SJSA1 (cell line): Measurements from ENCODE around the gene TRIM60. TPM values are rescaled to one million over a fixed set of nuclear protein-coding genes. Genes with fewer than 3 reads are reported as not detected.
A peak's percentile ranks its signal among the peaks of the same experiment; 100 is the strongest.
"Not testable (repeated sequence)": the region's sequence is repeated elsewhere in the genome, so short reads cannot be mapped to it uniquely, and the experiment has no call there.

Experiments used
- DNase-seq, 2 experiments: peaks; one replicate each; pipeline ENCODE4 v3.0.0-alpha.2; 2015 to 2020; ENCODE audit warnings: low spot score in 2 of 2, low read depth in 1 of 2
- H3K27ac ChIP-seq: fragments of 250-450 bp; sonication (Bioruptor Pico); 2 replicates; pipeline ENCODE4 v1.5.1; 2020; ENCODE audit warnings: mild to moderate bottlenecking, moderate library complexity
- H3K27me3 ChIP-seq: fragments of 250-450 bp; sonication (Bioruptor Pico); replicated peaks from 2 replicates; pipeline ENCODE4 v1.5.1; 2020; ENCODE audit warnings: mild to moderate bottlenecking, moderate library complexity
- H3K36me3 ChIP-seq: fragments of 250-450 bp; sonication (Bioruptor Pico); 2 replicates; pipeline ENCODE4 v1.5.1; 2020; ENCODE audit warnings: mild to moderate bottlenecking
- H3K4me1 ChIP-seq: fragments of 250-450 bp; sonication (Bioruptor Pico); replicated peaks from 2 replicates; pipeline ENCODE4 v1.6.1; 2021; ENCODE audit warnings: mild to moderate bottlenecking
- H3K4me3 ChIP-seq: fragments of 250-450 bp; sonication (Bioruptor Pico); 2 replicates; pipeline ENCODE4 v1.5.1; 2020; ENCODE audit warnings: mild to moderate bottlenecking
- H3K9me3 ChIP-seq: fragments of 250-450 bp; sonication (Bioruptor Pico); replicated peaks from 2 replicates; pipeline ENCODE4 v1.5.1; 2020; ENCODE audit warnings: mild to moderate bottlenecking
- total RNA-seq: library from RNA; depleted of rRNA; stranded (reverse); fragments of >200 nt; shearing (Covaris generic); gene quantifications from 2 replicates; pipeline ENCODE4 v1.2.3, GENCODE V29; 2014

Gene TRIM60
- total RNA-seq, 1 experiment from 2014 or later: not detected

DNA sequence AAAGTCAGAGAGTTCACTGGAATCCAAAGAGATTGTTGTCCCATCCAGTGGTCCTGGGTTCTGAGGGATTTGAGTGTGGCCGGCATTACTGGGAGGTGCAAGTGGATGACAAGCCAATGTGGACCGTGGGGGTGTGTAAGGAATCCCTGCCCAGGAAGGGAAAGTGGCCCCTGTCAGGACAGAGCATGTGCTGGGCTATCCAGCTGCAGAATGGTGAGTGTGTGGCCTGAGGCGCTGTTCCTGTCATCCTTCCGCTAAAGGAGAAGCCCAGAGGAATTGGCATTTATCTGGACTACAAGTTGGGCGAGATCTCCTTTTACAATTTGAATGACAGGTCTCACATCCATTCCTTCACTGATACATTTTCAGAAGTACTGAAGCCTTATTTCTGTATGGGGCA is 20.4 kb upstream of the TRIM60 start:
- no peak for DNase-seq
- no peak overlapping the region for H3K27ac ChIP-seq
- H3K4me3 ChIP-seq: no peak overlapping the region
- peaks cover 4% of the 10 kb centered on the region; the same call in 1 of the 2 replicates for H3K27me3 ChIP-seq
- no peaks in the 10 kb centered on the region for H3K9me3 ChIP-seq
- no peaks in the 10 kb centered on the region for H3K4me1 ChIP-seq
- no peaks in the 10 kb centered on the region for H3K36me3 ChIP-seq

DNA sequence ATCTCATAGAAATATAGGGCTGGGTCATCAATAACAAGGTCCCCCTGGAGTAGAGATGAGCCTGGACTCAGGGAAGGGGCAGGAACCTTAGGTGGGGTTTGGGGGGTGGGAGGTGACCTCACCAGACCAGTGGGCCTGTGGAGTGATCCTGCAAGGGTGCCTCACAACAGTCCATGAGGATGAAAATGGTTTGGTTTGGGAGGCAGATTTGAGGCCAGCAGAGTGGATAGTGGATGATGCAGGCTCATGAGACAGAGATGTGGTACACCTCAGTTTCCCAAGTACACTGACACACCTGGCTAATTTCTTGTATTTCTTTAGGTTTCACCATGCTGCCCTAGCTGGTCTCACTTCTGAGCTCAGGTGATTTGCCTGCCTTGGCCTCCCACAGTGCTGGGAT is 18.1 kb upstream of the TRIM60 start:
- no peaks in the 10 kb centered on the region for H3K36me3 ChIP-seq
- H3K27me3 ChIP-seq: peaks cover 4% of the 10 kb centered on the region; the same call in 1 of the 2 replicates
- no peaks in the 10 kb centered on the region for H3K4me1 ChIP-seq
- H3K9me3 ChIP-seq: no peaks in the 10 kb centered on the region
- no peak overlapping the region for H3K4me3 ChIP-seq
- no peak overlapping the region for H3K27ac ChIP-seq
- no peak for DNase-seq

DNA sequence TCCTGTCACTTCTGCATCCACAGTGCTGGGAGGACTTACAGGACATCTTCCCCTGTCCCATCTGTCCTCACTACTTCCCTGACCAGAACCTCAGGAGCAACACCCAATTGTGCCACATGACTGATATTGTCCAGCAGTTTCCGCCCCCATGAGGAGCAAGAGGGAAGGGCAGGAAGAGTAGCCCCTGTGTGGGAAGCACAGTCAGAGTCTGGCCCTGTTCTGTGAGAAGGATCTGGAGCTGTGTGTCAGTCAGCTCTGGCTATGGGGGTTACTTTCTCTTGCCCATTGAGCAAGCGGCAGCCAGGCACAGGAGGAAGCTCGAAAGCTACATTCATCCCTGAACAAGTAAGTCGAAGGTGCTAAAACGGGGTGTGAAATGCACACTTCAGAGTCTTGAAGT is 14.8 kb upstream of the TRIM60 start:
- no peak overlapping the region for H3K27ac ChIP-seq
- peak in 1 of 2 experiments; percentile 7 for DNase-seq
- H3K4me1 ChIP-seq: no peaks in the 10 kb centered on the region
- H3K27me3 ChIP-seq: no peaks in the 10 kb centered on the region
- no peaks in the 10 kb centered on the region for H3K36me3 ChIP-seq
- H3K9me3 ChIP-seq: no peaks in the 10 kb centered on the region
- no peak overlapping the region for H3K4me3 ChIP-seq

DNA sequence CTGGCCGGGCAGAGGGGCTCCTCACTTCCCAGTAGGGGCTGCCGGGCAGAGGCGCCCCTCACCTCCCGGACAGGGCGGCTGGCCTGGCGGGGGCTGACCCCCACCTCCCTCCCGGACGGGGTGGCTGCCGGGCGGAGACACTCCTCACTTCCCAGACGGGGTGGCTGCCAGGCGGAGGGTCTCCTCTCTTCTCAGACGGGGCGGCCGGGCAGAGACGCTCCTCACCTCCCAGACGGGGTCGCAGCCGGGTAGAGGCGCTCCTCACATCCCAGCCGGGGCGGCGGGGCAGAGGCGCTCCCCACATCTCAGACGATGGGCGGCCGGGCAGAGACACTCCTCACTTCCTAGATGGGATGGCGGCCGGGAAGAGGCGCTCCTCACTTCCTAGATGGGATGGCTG is 11.8 kb upstream of the TRIM60 start:
- H3K9me3 ChIP-seq, H3K4me3 ChIP-seq, H3K27me3 ChIP-seq, DNase-seq, H3K4me1 ChIP-seq, H3K36me3 ChIP-seq, H3K27ac ChIP-seq: not testable (repeated sequence)

DNA sequence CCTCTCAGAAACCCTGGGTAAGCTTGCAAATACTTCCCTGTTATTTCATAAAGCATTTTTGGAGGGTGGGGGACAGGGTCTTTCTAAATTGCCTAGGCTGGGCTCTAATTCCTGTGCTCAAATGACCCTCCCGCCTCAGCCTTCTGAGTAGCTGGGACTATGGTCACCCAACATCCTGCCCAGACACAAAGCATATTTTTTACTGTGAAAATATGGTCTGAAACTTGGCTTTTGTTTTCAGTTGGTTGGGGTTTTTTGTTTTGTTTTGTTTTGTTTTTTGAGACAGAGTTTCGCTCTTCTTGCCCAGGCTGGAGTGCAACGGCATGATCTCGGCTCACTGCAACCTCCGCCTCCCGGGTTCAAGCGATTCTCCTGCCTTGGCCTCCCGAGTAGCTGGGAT is 6.0 kb upstream of the TRIM60 start:
- not testable (repeated sequence) for H3K4me3 ChIP-seq, H3K4me1 ChIP-seq, H3K27me3 ChIP-seq, H3K9me3 ChIP-seq, DNase-seq, H3K27ac ChIP-seq, H3K36me3 ChIP-seq

DNA sequence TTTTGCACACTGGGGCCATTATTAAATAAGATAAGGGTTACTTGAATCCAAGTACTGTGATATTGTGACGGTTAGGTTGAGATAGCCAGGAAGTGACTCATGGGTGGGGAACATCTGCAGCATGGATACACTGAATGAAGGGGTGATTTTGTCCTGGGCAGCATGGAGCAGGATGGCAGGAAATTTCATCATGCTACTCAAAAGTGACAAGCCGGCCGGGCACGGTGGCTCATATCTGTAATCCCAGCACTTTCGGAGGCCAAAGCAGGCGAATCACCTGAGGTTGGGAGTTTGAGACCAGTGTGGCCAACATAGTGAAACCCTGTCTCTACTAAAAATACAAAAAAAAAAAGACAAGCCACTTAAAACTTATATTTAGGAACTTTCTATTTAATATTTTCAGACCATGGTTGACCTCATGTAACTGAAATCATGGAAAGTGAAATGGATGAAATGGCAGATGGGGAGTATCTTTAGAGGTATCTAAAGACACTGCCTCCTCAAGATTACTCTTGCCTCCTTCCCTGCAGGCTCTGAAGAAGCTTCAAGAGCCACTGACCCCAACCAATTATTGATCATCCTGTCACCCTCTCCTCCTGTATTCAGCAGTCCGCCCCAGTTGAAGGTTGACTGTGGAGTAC is 3.9 kb upstream of the TRIM60 start:
- Histone ChIP-seq H3K36me3 (no peaks in the 10 kb centered on the region), H3K27ac (no peak overlapping the region), H3K9me3 (no peaks in the 10 kb centered on the region), H3K27me3 (no peaks in the 10 kb centered on the region), H3K4me3 (no peak overlapping the region), H3K4me1 (no peaks in the 10 kb centered on the region)
- no peak for DNase-seq

DNA sequence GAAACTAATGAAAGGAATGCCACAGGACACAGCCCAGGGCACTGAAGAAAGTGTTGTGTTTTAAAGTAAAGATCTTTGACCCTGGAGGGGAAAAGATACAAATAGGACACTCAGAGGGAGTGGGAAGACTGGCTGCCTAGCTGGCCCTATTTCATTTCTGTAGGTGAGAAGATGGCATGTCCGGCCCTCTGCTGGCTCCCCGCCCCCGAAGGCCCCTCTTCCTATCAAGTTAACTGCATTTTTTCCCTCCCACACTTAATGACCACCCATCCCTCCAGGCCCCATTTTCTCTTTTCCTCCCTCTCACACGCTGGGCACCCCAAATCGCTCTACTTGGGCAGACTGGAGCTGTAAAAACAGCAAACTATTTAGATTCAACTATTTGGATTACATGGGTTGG is 16.4 kb downstream of the TRIM60 start:
- Histone ChIP-seq H3K4me3 (no peak overlapping the region), H3K36me3 (no peaks in the 10 kb centered on the region), H3K27ac (no peak overlapping the region), H3K9me3 (no peaks in the 10 kb centered on the region), H3K27me3 (no peaks in the 10 kb centered on the region), H3K4me1 (no peaks in the 10 kb centered on the region)
- no peak for DNase-seq

DNA sequence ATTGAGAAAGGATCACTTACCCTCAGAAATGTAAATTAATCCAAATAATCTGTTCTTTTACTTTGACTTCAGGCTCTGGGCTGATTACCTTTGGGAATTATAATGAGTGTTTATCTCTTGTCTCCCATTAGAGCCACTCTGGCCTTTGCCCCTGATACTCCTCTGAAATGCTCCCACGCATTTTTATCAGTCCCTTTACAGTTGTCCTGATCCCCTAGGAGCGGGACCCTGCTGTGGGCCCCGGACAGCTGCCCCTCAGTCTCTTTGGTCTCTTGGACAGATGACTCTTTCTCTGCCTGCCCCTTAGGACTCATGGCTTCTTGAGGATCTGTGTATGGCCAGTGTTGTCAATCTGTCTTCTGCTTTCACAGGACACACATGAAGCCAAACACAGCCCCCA is 20.8 kb downstream of the TRIM60 start:
- no peak overlapping the region for H3K27ac ChIP-seq
- no peaks in the 10 kb centered on the region for H3K27me3 ChIP-seq
- no peaks in the 10 kb centered on the region for H3K36me3 ChIP-seq
- no peaks in the 10 kb centered on the region for H3K4me1 ChIP-seq
- H3K4me3 ChIP-seq: no peak overlapping the region
- no peaks in the 10 kb centered on the region for H3K9me3 ChIP-seq
- no peak for DNase-seq

DNA sequence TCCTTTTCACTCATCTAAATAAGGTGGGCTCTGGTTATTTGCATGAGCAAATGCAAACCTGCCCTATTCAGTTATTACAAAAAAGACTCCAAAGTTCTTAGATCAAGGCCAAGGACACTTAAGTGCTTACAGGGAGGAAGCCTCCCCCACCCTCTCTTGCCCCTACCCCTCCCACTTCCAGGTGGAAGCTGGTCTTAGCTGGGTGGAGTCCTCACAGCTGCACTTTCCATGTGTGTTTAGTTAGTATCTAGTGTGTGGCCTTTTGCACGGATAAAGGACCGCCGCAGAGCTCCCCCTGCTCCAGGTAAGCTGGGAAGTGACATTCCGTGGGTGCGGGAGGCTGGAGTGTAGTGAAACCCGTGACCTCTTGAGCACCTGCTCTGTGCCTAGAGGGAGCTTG is 21.8 kb downstream of the TRIM60 start, which contains the start of gene TRIM75:
TSS of gene TRIM75 (plus strand) at position 222 of the 400 bp plus-strand sequence. CDS start 5,282 bp downstream, outside the sequence.
- DNase-seq: no peak
- Histone ChIP-seq H3K4me3 (no peak within 1 kb of the TSS), H3K36me3 (no peaks in the 10 kb centered on the region), H3K9me3 (no peaks in the 10 kb centered on the region), H3K4me1 (no peaks in the 10 kb centered on the region), H3K27me3 (no peaks in the 10 kb centered on the region), H3K27ac (no peak within 1 kb of the TSS)

DNA sequence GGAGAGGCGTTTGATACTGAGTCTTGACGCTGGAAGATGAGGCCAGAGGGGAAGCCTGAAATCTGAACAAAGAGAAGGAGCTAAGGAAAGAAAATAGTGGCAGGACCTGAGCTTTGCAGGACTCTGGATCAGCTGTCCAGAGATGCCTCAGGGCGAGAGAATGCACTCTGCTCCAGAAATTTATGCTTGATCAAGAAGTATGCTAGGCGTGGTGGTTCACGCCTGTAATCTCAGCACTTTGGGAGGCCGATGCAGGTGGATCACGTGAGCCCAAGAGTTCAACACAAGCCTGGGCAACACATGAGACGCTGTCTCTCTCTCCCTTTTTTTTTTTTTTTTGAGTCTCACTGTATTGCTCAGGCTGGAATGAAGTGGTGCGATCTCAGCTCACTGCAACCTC is 23.8 kb downstream of the TRIM60 start:
- no peak overlapping the region for H3K4me3 ChIP-seq
- no peak overlapping the region for H3K27ac ChIP-seq
- H3K36me3 ChIP-seq: no peaks in the 10 kb centered on the region
- no peaks in the 10 kb centered on the region for H3K4me1 ChIP-seq
- no peaks in the 10 kb centered on the region for H3K9me3 ChIP-seq
- no peaks in the 10 kb centered on the region for H3K27me3 ChIP-seq
- no peak for DNase-seq

DNA sequence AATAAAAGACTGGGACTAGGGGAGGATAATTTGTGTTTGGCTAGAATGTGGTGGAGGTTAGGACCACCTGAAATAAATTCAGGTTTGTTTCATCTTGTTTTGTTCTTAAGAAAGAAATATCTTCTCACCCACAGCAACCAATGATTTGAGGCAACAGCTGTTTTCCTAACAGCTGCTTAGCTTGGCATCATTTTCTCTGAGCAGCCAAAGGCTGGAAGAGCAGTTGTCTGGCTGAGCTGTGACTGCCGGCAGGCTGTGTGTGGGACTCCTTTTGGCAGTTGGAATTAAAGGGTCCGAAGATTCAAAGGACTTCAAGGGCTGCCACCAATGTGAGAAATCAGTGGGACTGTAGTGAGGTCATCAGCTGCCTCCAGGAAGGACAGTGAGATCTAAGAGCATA is 26.9 kb downstream of the TRIM60 start:
- no peak for DNase-seq
- no peak overlapping the region for H3K27ac ChIP-seq
- H3K27me3 ChIP-seq: no peaks in the 10 kb centered on the region

DNA sequence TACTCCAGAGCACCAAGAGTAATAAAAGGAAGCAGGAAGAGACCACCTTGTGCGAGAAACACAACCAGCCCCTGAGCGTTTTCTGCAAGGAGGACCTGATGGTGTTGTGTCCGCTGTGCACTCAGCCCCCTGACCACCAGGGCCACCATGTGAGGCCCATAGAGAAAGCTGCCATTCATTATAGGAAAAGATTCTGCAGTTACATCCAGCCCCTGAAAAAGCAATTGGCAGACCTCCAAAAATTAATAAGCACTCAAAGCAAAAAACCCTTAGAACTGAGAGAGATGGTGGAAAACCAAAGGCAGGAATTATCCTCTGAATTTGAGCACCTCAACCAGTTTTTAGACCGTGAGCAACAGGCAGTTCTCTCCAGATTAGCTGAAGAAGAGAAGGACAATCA is 27.6 kb downstream of the TRIM60 start:
- Histone ChIP-seq H3K9me3 (no peaks in the 10 kb centered on the region), H3K27me3 (no peaks in the 10 kb centered on the region), H3K4me1 (no peaks in the 10 kb centered on the region), H3K36me3 (no peaks in the 10 kb centered on the region), H3K4me3 (no peak overlapping the region), H3K27ac (no peak overlapping the region)
- no peak for DNase-seq

More for the DNA sequence above, 26.9 kb downstream of the TRIM60 start:
- H3K36me3 ChIP-seq: no peaks in the 10 kb centered on the region
- H3K9me3 ChIP-seq: no peaks in the 10 kb centered on the region
- H3K4me3 ChIP-seq: no peak overlapping the region
- H3K4me1 ChIP-seq: no peaks in the 10 kb centered on the region

DNA sequence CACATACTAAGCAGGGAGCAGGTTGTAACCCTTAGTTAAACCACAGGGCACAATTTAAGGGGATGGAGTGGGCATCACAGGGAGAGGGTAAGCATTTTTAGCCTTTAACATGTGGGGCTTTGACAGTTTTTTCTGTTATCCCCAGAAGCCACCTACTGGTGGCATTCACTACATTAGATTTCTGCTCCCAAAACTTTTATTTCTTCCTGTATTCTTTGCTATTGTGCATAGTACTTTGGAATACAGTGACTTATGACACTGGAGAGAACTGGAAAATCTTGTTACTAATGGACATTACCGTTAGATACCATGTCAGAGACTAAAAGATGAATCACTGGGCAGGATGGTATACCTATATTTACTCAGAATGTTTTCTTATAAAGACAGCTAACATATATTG is 29.1 kb downstream of the TRIM60 start:
- DNase-seq: no peak
- no peaks in the 10 kb centered on the region for H3K9me3 ChIP-seq
- H3K27me3 ChIP-seq: no peaks in the 10 kb centered on the region
- H3K4me1 ChIP-seq: no peaks in the 10 kb centered on the region
- H3K27ac ChIP-seq: no peak overlapping the region
- H3K36me3 ChIP-seq: no peaks in the 10 kb centered on the region
- no peak overlapping the region for H3K4me3 ChIP-seq

DNA sequence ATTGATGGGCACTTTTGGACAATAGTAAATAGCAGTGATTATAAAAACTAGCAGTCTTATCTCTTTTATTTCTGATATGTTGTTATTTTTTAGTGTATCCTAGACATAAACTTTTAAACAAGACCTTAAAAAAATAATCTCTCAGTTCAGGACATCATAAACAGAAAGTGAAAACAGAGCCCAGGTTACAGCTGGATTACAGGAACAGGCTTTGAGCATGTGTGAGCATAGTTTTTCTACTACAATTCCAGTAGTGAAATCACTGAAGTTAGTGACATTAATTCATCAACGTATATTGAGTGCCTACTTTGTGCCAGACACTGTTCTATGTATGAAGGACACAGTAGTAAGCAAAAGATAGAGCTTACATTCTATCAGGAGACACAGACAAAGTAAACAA is 38.8 kb downstream of the TRIM60 start:
- no peak for DNase-seq
- Histone ChIP-seq H3K4me3 (no peak overlapping the region), H3K27ac (no peak overlapping the region), H3K9me3 (no peaks in the 10 kb centered on the region), H3K27me3 (no peaks in the 10 kb centered on the region), H3K36me3 (no peaks in the 10 kb centered on the region), H3K4me1 (no peaks in the 10 kb centered on the region)

DNA sequence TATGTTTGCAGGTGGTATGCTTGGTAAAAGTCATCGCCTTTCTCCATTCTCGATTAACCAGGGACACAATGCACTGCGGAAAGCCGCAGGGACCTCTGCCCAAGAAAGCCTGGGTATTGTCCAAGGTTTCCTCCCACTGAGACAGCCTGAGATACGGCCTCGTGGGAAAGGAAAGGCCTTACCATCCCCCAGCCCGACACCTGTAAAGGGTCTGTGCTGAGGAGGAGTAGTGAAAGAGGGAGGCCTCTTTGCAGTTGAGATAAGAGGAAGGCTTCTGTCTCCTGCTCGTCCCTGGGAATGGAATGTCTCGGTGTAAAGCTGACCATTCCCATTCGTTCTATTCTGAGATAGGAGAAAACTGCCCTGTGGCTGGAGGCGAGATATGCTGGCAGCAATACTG is 41.5 kb downstream of the TRIM60 start:
- H3K9me3 ChIP-seq, H3K36me3 ChIP-seq, H3K4me1 ChIP-seq, DNase-seq, H3K27me3 ChIP-seq, H3K27ac ChIP-seq, H3K4me3 ChIP-seq: not testable (repeated sequence)
